NCI-H2081 (cell line): Measurements from ENCODE around the gene XAB2.

ENCODE experiments used
- DNase-seq, 2 experiments: peaks; one replicate each; lab custom pipeline; 2025; lab: John Stamatoyannopoulos, UW

The XAB2 gene

GRCh38 chr19:7629347-7630054 lies at the start of gene XAB2, which contains the start of gene PET100:
TSS of gene XAB2 (minus strand) at chr19:7629545. CDS start at chr19:7629527, 18 bp downstream.
TSS of gene PET100 (plus strand) at chr19:7629793. CDS start at chr19:7629834, 41 bp downstream.
- DNase-seq: peak; percentile 92 to 98

GRCh38 chr19:7677669-7678311 lies 48.4 kb upstream of the XAB2 start:
- no peak for DNase-seq

GRCh38 chr19:7676854-7677253 lies 47.5 kb upstream of the XAB2 start, which contains the start of gene MCEMP1:
TSS of gene MCEMP1 (plus strand) at chr19:7677090. CDS start at chr19:7677121, 31 bp downstream.
- no peak for DNase-seq

- no peak for DNase-seq
Observed at GRCh38 chr19:7676376-7676775, 47.0 kb upstream of the XAB2 start.

GRCh38 chr19:7674010-7675005 lies 45.0 kb upstream of the XAB2 start:
- peak; percentile 37 to 64 for DNase-seq

GRCh38 chr19:7672522-7672921 lies 43.2 kb upstream of the XAB2 start:
- DNase-seq: no peak

- DNase-seq: no peak
Observed at GRCh38 chr19:7670790-7671189, 41.4 kb upstream of the XAB2 start.

- no peak for DNase-seq
Observed at GRCh38 chr19:7670150-7670783, 40.9 kb upstream of the XAB2 start.

GRCh38 chr19:7669641-7670040 lies 40.3 kb upstream of the XAB2 start:
- no peak for DNase-seq

- DNase-seq: no peak
Observed at GRCh38 chr19:7668842-7669241, 39.5 kb upstream of the XAB2 start, which contains the start of gene RETN. TSS of gene RETN (plus strand) at chr19:7669049. CDS start at chr19:7669327, 278 bp downstream.

GRCh38 chr19:7665076-7665475 lies 35.7 kb upstream of the XAB2 start:
- peak in 1 of 2 experiments; percentile 16 for DNase-seq

GRCh38 chr19:7663706-7664105 lies 34.4 kb upstream of the XAB2 start:
- DNase-seq: no peak

GRCh38 chr19:7662657-7663056 lies 33.3 kb upstream of the XAB2 start:
- no peak for DNase-seq

- no peak for DNase-seq
Observed at GRCh38 chr19:7661744-7662538, 32.6 kb upstream of the XAB2 start.

- no peak for DNase-seq
Observed at GRCh38 chr19:7658219-7658686, 28.9 kb upstream of the XAB2 start.

- no peak for DNase-seq
Observed at GRCh38 chr19:7657131-7657751, 27.9 kb upstream of the XAB2 start.

- DNase-seq: no peak
Observed at GRCh38 chr19:7655581-7655980, 26.2 kb upstream of the XAB2 start.

- DNase-seq: no peak
Observed at GRCh38 chr19:7654401-7654800, 25.1 kb upstream of the XAB2 start.

GRCh38 chr19:7652061-7652641 lies 22.8 kb upstream of the XAB2 start:
- DNase-seq: peak; percentile 56 to 59

GRCh38 chr19:7650148-7650547 lies 20.8 kb upstream of the XAB2 start:
- DNase-seq: no peak
